Prostate gland (tissue), 2 donors: ENCODE measurements around the gene COL1A1. TPM values are rescaled to one million over a fixed set of nuclear protein-coding genes. Genes with fewer than 3 reads are reported as not detected.

Experiments used
- DNase-seq: peaks from one replicate; pipeline ENCODE4 v3.0.0-alpha.2; 2019; ENCODE audit warnings: low spot score
- H3K27ac ChIP-seq, 2 donors: fragments of 200-600 bp; sonication (generic); 2 replicates each; pipeline ENCODE4 v1.5.1; 2017 to 2019
- H3K27me3 ChIP-seq: fragments of 200-600 bp; sonication (generic); replicated peaks from 2 replicates; pipeline ENCODE4 v1.5.1; 2019; ENCODE audit not compliant: insufficient read depth
- H3K36me3 ChIP-seq, 2 donors: fragments of 200-600 bp; sonication (generic); 1 replicate in 1 of 2; 2 replicates in 1 of 2; pipeline versions ENCODE4 v1.5.1 to v1.8.1; 2017 to 2019
- H3K4me1 ChIP-seq: fragments of 200-600 bp; sonication (generic); replicated peaks from 2 replicates; pipeline ENCODE4 v1.5.1; 2019
- H3K4me3 ChIP-seq, 2 donors: fragments of 200-600 bp; sonication (generic); 2 replicates each; pipeline ENCODE4 v1.5.1; 2017 to 2019
- H3K9me3 ChIP-seq: fragments of 200-600 bp; sonication (generic); 2 replicates; pipeline ENCODE4 v1.5.1; 2017
- CTCF ChIP-seq, 4 experiments: fragments of 200-600 bp in 2 of 4; fragments of 450-650 bp in 2 of 4; sonication (generic) in 2 of 4; IDR thresholded peaks; 1 replicate in 3 of 4; 2 replicates in 1 of 4; pipeline ENCODE4 v1.5.1; 2016 to 2019; ENCODE audit warnings: antibody characterized with exemption in 4 of 4, mild to moderate bottlenecking in 2 of 4, moderate library complexity in 2 of 4
- POLR2A ChIP-seq: fragments of 450-650 bp; IDR thresholded peaks from one replicate; pipeline ENCODE4 v1.6.1; 2016; ENCODE audit warnings: antibody characterized with exemption, mild to moderate bottlenecking
- POLR2AphosphoS5 ChIP-seq: sonication (generic); formaldehyde crosslinking; IDR thresholded peaks from one replicate; pipeline ENCODE4 v1.6.1; 2017; ENCODE audit warnings: antibody characterized with exemption
- WGBS: methylation state at CpG from one replicate; pipeline ENCODE4 v1.1.5; 2018; 5-methylcytosine and 5-hydroxymethylcytosine counted together
- intact Hi-C: fragments of 100-400 bp; cut with DNase I; formaldehyde crosslinking; loops from one replicate; pipeline ENCODE4 v1.14.2; 2022
- small RNA-seq, 2 donors: library from RNA; depleted of rRNA; stranded (forward); fragments of <200 nt; gene quantifications; one replicate each; pipeline ENCODE3, GENCODE V24; 2016
- total RNA-seq, 2 donors: library from RNA; depleted of rRNA; stranded (reverse); fragments of >200 nt; gene quantifications; one replicate each; pipeline ENCODE4 v1.1.0, GENCODE V29; 2016

COL1A1 gene
- total RNA-seq, 2 donors from 2014 or later = 21.5 to 81.0 TPM

DNA sequence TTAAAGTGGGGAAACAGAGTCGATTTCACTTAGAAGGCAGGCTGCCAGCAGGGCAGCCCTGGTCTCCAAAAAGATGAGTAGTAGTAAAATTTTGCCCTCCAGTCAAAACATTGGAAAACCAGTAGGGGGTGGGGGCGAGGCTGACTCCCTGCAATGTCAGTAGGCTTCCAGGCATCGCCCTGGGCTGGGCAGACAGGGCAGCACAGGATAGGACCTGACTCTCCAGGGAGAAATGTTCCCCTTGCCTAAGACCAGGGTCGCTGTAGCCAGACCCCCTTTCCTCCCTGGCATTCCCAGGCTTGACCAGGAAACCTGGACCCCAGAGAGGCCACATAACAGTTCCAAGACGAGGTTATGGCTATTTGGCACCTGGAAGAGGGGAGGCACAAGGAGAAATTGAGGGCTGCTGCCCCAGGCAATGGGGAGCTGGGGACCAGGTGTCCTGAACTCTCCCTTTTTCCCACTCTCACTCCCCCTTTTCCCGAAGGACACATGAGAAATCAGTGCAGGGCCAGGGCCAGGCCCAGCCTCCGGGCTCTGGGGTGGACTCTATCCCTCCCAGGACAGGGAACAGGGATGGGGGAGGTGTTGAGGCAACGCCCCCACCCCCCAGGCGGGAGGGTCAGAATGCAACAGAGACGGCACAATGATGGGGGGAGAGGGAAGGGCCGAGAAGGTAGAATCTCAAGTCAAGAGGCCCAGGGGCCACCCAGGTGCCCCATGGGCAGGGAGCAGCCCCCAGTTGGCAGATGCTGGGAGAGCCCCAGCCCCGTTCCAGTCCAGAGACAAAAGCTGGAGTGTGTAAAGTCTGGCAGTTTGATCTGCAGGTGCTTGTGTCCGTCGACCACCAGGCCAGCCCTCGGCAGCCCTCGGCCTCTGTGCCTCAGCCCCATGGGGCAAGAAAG, 67.0 kb downstream of the COL1A1 start:
- no peak overlapping the region for H3K4me3 ChIP-seq
- no peak for DNase-seq
- H3K36me3 ChIP-seq = peaks cover 7 to 26% of the 10 kb centered on the region in 2 donors
- no peak overlapping the region for H3K27ac ChIP-seq
- TF ChIP-seq POLR2A (no peak), CTCF (IDR thresholded peaks at IDR 0.05) (no peak), POLR2AphosphoS5 (no peak)
- intact Hi-C loops = no loop called here
- no peaks in the 10 kb centered on the region for H3K27me3 ChIP-seq
- 65% methylated on average over 16 of the region's 16 CpGs for WGBS
- no peaks in the 10 kb centered on the region for H3K4me1 ChIP-seq
- H3K9me3 ChIP-seq = no peaks in the 10 kb centered on the region

DNA sequence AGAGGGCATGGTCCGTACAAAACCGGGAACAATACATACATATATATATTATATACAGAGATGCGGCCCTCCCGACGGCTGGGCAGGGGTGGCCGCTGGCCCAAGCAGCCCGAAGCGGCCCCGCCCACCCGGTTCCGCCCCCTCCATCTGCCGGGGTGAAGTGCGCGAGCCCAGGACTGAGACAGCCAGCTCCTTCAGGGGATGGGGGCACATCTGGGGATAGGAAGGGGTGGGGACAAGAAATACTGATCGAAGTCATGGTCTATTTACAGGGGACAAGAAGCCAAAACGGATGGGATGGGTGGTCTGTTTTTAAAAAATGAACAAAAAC, 67.7 kb downstream of the COL1A1 start:
- no peak overlapping the region for H3K27ac ChIP-seq
- no peaks in the 10 kb centered on the region for H3K4me1 ChIP-seq
- DNase-seq = no peak
- no peak for TF ChIP-seq CTCF (IDR thresholded peaks at IDR 0.05)
- no peak for TF ChIP-seq POLR2A
- TF ChIP-seq POLR2AphosphoS5 = no peak
- no peak overlapping the region for H3K4me3 ChIP-seq
- peaks cover 5% of the 10 kb centered on the region for H3K27me3 ChIP-seq
- intact Hi-C loops = no loop called here
- H3K36me3 ChIP-seq = peaks cover 2 to 18% of the 10 kb centered on the region in 2 donors
- no peaks in the 10 kb centered on the region for H3K9me3 ChIP-seq
- 28% methylated on average over 16 of the region's 16 CpGs for WGBS

Small RNA genes lying within 50 kb of the gene (small RNA-seq; reads per million reads assigned to genes)
- gene SUMO2P7 = 0 reads per million in 2 donors

Other genes with a start within 250 kb of the COL1A1 start
- gene DLX4, start 232.4 kb downstream of the COL1A1 start, total RNA-seq = not detected
- under 1 TPM; 0.36 to 0.68 TPM for gene DLX3, start 206.4 kb downstream of the COL1A1 start, total RNA-seq
- 10 to 100 TPM; 67.0 to 71.3 TPM for gene ITGA3, start 145.5 kb downstream of the COL1A1 start, total RNA-seq
- 10 to 100 TPM; 47.1 to 79.5 TPM for gene PDK2, start 106.3 kb downstream of the COL1A1 start, total RNA-seq
- 1 to 10 TPM; 2.5 to 7.4 TPM for gene SAMD14, start 71.5 kb downstream of the COL1A1 start, total RNA-seq
- gene PPP1R9B, start 51.0 kb downstream of the COL1A1 start, total RNA-seq = 10 to 100 TPM; 36.2 to 79.7 TPM
- gene SGCA, start 35.6 kb downstream of the COL1A1 start, total RNA-seq = 10 to 100 TPM; 13.9 to 19.4 TPM
- gene TMEM92, start 72.8 kb upstream of the COL1A1 start, total RNA-seq = under 1 TPM; 0.91 to 0.96 TPM
- gene XYLT2, start 144.5 kb upstream of the COL1A1 start, total RNA-seq = 10 to 100 TPM; 44.8 to 49.8 TPM
- 10 to 100 TPM; 63.3 to 69.6 TPM for gene MRPL27, start 171.6 kb upstream of the COL1A1 start, total RNA-seq
- gene EME1, start 171.6 kb upstream of the COL1A1 start, total RNA-seq = 10 to 100 TPM in 1 of 2 donors, under 1 TPM in 1; 0.23 to 13.6 TPM
- gene LRRC59, start 195.9 kb upstream of the COL1A1 start, total RNA-seq = 10 to 100 TPM; 67.6 to 76.6 TPM
- gene ACSF2, start 224.6 kb upstream of the COL1A1 start, total RNA-seq = 100 to 1,000 TPM in 1 of 2 donors, 10 to 100 TPM in 1; 49.0 to 111 TPM